H1 (cell line): ENCODE results near the gene CFAP61. TPM values are rescaled to one million over a fixed set of nuclear protein-coding genes. Genes with fewer than 3 reads are reported as not detected.

Source experiments
- CTCF ChIA-PET: fragments of 300-600 bp; sonication (Branson Sonifier 250); formaldehyde crosslinking; loops from one replicate; lab custom pipeline; 2021; ENCODE audit not compliant: partially characterized antibody; lab: Charles Lee
- POLR2A ChIA-PET: fragments of 300-600 bp; sonication (Branson Sonifier 250); formaldehyde crosslinking; loops from one replicate; lab custom pipeline; 2021; ENCODE audit warnings: inconsistent platforms; ENCODE audit not compliant: partially characterized antibody; lab: Charles Lee
- DNase-seq, 2 experiments: peaks; one replicate each; pipeline versions ENCODE4 v3.0.0 to v3.0.0-alpha.2; 2010 to 2022; ENCODE audit warnings: low spot score in 2 of 2, low read depth in 1 of 2, mixed read lengths in 1 of 2
- FAIRE-seq: peaks from 2 replicates; lab custom pipeline; 2011; peaks lifted over from hg19 to GRCh38; lab: Jason Lieb, UNC
- H2AFZ ChIP-seq: 2 replicates; pipeline ENCODE4 v1.8.1; 2012; ENCODE audit warnings: low read length, inconsistent platforms
- H2AK5ac ChIP-seq: 2 replicates; pipeline ENCODE4 v1.6.1; 2013; ENCODE audit warnings: low read depth, low read length
- H2BK120ac ChIP-seq: replicated peaks from 2 replicates; pipeline ENCODE3; 2013; ENCODE audit warnings: low read depth, low read length, inconsistent platforms
- H2BK12ac ChIP-seq: 2 replicates; pipeline ENCODE4 v1.6.1; 2013; ENCODE audit warnings: low read depth, low read length
- H2BK15ac ChIP-seq: 2 replicates; pipeline ENCODE4 v1.6.1; 2013; ENCODE audit warnings: low read length
- H2BK20ac ChIP-seq: 2 replicates; pipeline ENCODE4 v1.6.1; 2013; ENCODE audit warnings: low read length
- H2BK5ac ChIP-seq: 2 replicates; pipeline ENCODE4 v1.6.1; 2013; ENCODE audit warnings: low read depth, low read length
- H3K14ac ChIP-seq: 2 replicates; pipeline ENCODE4 v1.6.1; 2013; ENCODE audit warnings: inconsistent platforms; ENCODE audit not compliant: insufficient read length
- H3K18ac ChIP-seq: 2 replicates; pipeline ENCODE4 v1.6.1; 2013; ENCODE audit warnings: low read length; ENCODE audit errors: extremely low read depth
- H3K23ac ChIP-seq: 2 replicates; pipeline ENCODE4 v1.6.1; 2013; ENCODE audit warnings: inconsistent platforms; ENCODE audit not compliant: insufficient read length
- H3K23me2 ChIP-seq: 2 replicates; pipeline ENCODE4 v1.6.1; 2013; ENCODE audit warnings: low read depth, low read length
- H3K27ac ChIP-seq: 2 replicates; pipeline ENCODE4 v1.6.1; 2011; ENCODE audit warnings: low read depth, low read length, inconsistent platforms
- H3K27me3 ChIP-seq, 4 experiments: replicated peaks in 1 of 4; 1 replicate in 1 of 4; 2 replicates in 3 of 4; pipeline versions ENCODE4 v1.6.1 to v1.8.1; 2011 to 2013; ENCODE audit warnings: low read length in 3 of 4, mild to moderate bottlenecking in 3 of 4, inconsistent platforms in 2 of 4, mixed read lengths in 2 of 4, moderate library complexity in 1 of 4; ENCODE audit not compliant: control insufficient read depth in 3 of 4, insufficient read depth in 3 of 4; ENCODE audit errors: extremely low read depth in 1 of 4
- H3K36me3 ChIP-seq, 4 experiments: 2 replicates each; pipeline versions ENCODE4 v1.6.1 to v1.8.1; 2011 to 2013; ENCODE audit warnings: mild to moderate bottlenecking in 4 of 4, low read length in 3 of 4, moderate library complexity in 2 of 4, control low read depth in 1 of 4, inconsistent platforms in 1 of 4; ENCODE audit not compliant: insufficient read depth in 4 of 4, control insufficient read depth in 2 of 4
- H3K4ac ChIP-seq: replicated peaks from 2 replicates; pipeline ENCODE3; 2013; ENCODE audit warnings: low read length, low read depth, mixed read lengths, inconsistent platforms; ENCODE audit not compliant: insufficient read length
- H3K4me1 ChIP-seq, 4 experiments: replicated peaks in 1 of 4; 1 replicate in 1 of 4; 2 replicates in 3 of 4; pipeline versions ENCODE4 v1.6.1 to v1.8.1; 2011 to 2013; ENCODE audit warnings: low read length in 3 of 4, inconsistent platforms in 2 of 4, mixed read lengths in 1 of 4; ENCODE audit not compliant: insufficient read depth in 4 of 4, control insufficient read depth in 3 of 4
- H3K4me2 ChIP-seq, 2 experiments: 2 replicates each; pipeline versions ENCODE4 v1.6.1 to v1.8.1; 2011 to 2013; ENCODE audit warnings: low read depth in 2 of 2, low read length in 2 of 2, control low read depth in 1 of 2, inconsistent platforms in 1 of 2, mild to moderate bottlenecking in 1 of 2; ENCODE audit not compliant: insufficient read depth in 1 of 2
- H3K4me3 ChIP-seq, 4 experiments: fragments of 200-600, 300-600 bp in 1 of 4; sonication (generic), shearing (Covaris generic), sonication (Bioruptor Twin) in 1 of 4; 2 replicates each; pipeline versions ENCODE4 v1.5.1 to v1.8.1; 2011 to 2016; ENCODE audit warnings: low read length in 4 of 4, low read depth in 3 of 4, control low read depth in 2 of 4, inconsistent platforms in 2 of 4, mild to moderate bottlenecking in 2 of 4, mixed read lengths in 1 of 4, moderate library complexity in 1 of 4; ENCODE audit not compliant: insufficient read depth in 2 of 4; ENCODE audit errors: extremely low read depth in 1 of 4
- H3K56ac ChIP-seq: replicated peaks from 2 replicates; pipeline ENCODE3; 2013; ENCODE audit warnings: low read depth, mild to moderate bottlenecking, mixed read lengths, low read length, inconsistent platforms; ENCODE audit not compliant: insufficient read length
- H3K79me1 ChIP-seq: 2 replicates; pipeline ENCODE4 v1.6.1; 2013; ENCODE audit warnings: low read depth, low read length, control low read depth
- H3K79me2 ChIP-seq, 2 experiments: 2 replicates each; pipeline versions ENCODE4 v1.6.1 to v1.8.1; 2012 to 2013; ENCODE audit warnings: low read length in 2 of 2, mild to moderate bottlenecking in 2 of 2, inconsistent platforms in 1 of 2; ENCODE audit not compliant: insufficient read depth in 2 of 2, control insufficient read depth in 1 of 2
- H3K9ac ChIP-seq, 4 experiments: replicated peaks in 1 of 4; 1 replicate in 1 of 4; 2 replicates in 3 of 4; pipeline versions ENCODE4 v1.6.1 to v1.8.1; 2011 to 2013; ENCODE audit warnings: low read depth in 3 of 4, low read length in 3 of 4, control low read depth in 2 of 4, mild to moderate bottlenecking in 2 of 4, moderate library complexity in 2 of 4, inconsistent platforms in 1 of 4; ENCODE audit errors: extremely low read depth in 1 of 4
- H3K9me3 ChIP-seq, 2 experiments: 2 replicates each; pipeline versions ENCODE4 v1.6.1 to v1.8.1; 2012 to 2013; ENCODE audit warnings: mild to moderate bottlenecking in 2 of 2, moderate library complexity in 2 of 2, control low read depth in 1 of 2, inconsistent platforms in 1 of 2, low read depth in 1 of 2, low read length in 1 of 2, mixed read lengths in 1 of 2; ENCODE audit not compliant: insufficient read depth in 2 of 2
- H4K20me1 ChIP-seq, 2 experiments: replicated peaks in 1 of 2; 2 replicates each; pipeline versions ENCODE3 to v1.8.1; 2011 to 2013; ENCODE audit warnings: inconsistent platforms in 2 of 2, low read length in 2 of 2, mild to moderate bottlenecking in 1 of 2; ENCODE audit not compliant: insufficient read depth in 2 of 2, control insufficient read depth in 1 of 2
- H4K5ac ChIP-seq: 2 replicates; pipeline ENCODE4 v1.6.1; 2013; ENCODE audit warnings: low read length, low read depth, mixed read lengths, inconsistent platforms; ENCODE audit not compliant: insufficient read length
- H4K8ac ChIP-seq: 2 replicates; pipeline ENCODE4 v1.8.0; 2013; ENCODE audit warnings: mild to moderate bottlenecking, moderate library complexity, low read length, inconsistent platforms; ENCODE audit not compliant: insufficient read depth; ENCODE audit errors: extremely low read depth
- H4K91ac ChIP-seq: replicated peaks from 2 replicates; pipeline ENCODE3; 2013; ENCODE audit warnings: low read length, mixed read lengths, inconsistent platforms; ENCODE audit not compliant: insufficient read length
- ATF3 ChIP-seq: IDR thresholded peaks from 2 replicates; pipeline ENCODE4 v1.6.1; 2011; ENCODE audit warnings: low read depth, mild to moderate bottlenecking, low read length; ENCODE audit not compliant: insufficient read depth
- FOSL1 ChIP-seq: IDR thresholded peaks from 2 replicates; pipeline ENCODE4 v1.6.1; 2011; ENCODE audit warnings: mild to moderate bottlenecking, low read depth, low read length, moderate library complexity; ENCODE audit not compliant: insufficient read depth
- JUN ChIP-seq: IDR thresholded peaks from 2 replicates; pipeline ENCODE4 v1.6.1; 2011; ENCODE audit warnings: low read depth, mild to moderate bottlenecking, improper control_type of control experiment, low read length
- POLR2A ChIP-seq, 2 experiments: IDR thresholded peaks; 1 replicate in 1 of 2; 2 replicates in 1 of 2; pipeline ENCODE4 v1.6.1; 2011; ENCODE audit warnings: low read depth in 2 of 2, low read length in 2 of 2, mild to moderate bottlenecking in 2 of 2; ENCODE audit errors: control extremely low read depth in 1 of 2
- WGBS, 2 experiments: shearing (Covaris generic) in 1 of 2; methylation state at CpG; one replicate each; pipeline versions ENCODE4 v1.1.6 to v1.1.7; 2013 to 2015; ENCODE audit warnings: low lambda C conversion rate in 2 of 2, mixed read lengths in 2 of 2, inconsistent platforms in 1 of 2, low coverage in 1 of 2, missing lambda C conversion rate in 1 of 2; ENCODE audit not compliant: insufficient replicate concordance in 2 of 2, insufficient coverage in 1 of 2, insufficient read length in 1 of 2; ENCODE audit errors: extremely low coverage in 1 of 2, missing lambda C conversion rate in 1 of 2; 5-methylcytosine and 5-hydroxymethylcytosine counted together
- polyA plus RNA-seq, 7 experiments: library from polyadenylated mRNA; depleted of rRNA in 3 of 7; stranded (reverse) in 5 of 7; unstranded in 2 of 7; fragments of >200 nt in 5 of 7; fragments of 200-250 nt in 2 of 7; gene quantifications; 1 replicate in 5 of 7; 2 replicates in 1 of 7; 4 replicates in 1 of 7; pipeline versions ENCODE4 v1.2.1 to v1.2.3, GENCODE V29; 2011 to 2013; ENCODE audit warnings: missing spikeins in 2 of 7, mixed read lengths in 2 of 7
- total RNA-seq: library from RNA; stranded (reverse); fragmentation: NEBNext Ultra II Directional; extraction: Animal tissue kit (Norgen Biotek cat#: 25700); gene quantifications from 2 replicates; pipeline ENCODE4 v1.2.1, GENCODE V29; 2021

The CFAP61 gene
- total and polyA plus RNA-seq, 2 of the 8 experiments (the other 6 are each of a cell fraction or from before 2014, with no cell fraction given) = 0.29 to 0.61 TPM

GRCh38 chr20:20293141-20293540, 240.8 kb downstream of the CFAP61 start:
- no peak overlapping the region for H3K27ac ChIP-seq
- no peak overlapping the region for H3K4me2 ChIP-seq
- H3K9ac ChIP-seq = no peak overlapping the region
- no peaks in the 10 kb centered on the region for H3K79me1 ChIP-seq
- H2AK5ac ChIP-seq = no peak overlapping the region
- H2BK15ac ChIP-seq = no peak overlapping the region
- no peak overlapping the region for H4K91ac ChIP-seq
- no peak overlapping the region for H2BK5ac ChIP-seq
- H2AFZ ChIP-seq = no peak overlapping the region
- no peak overlapping the region for H2BK12ac ChIP-seq
- DNase-seq = no peak
- POLR2A ChIA-PET = no interaction called here
- no peak overlapping the region for H4K8ac ChIP-seq
- no peak for TF ChIP-seq FOSL1
- TF ChIP-seq POLR2A (IDR thresholded peaks at IDR 0.05; ENCODE audit: control extremely low read depth in 1 of 2, low read depth in 2 of 2, low read length in 2 of 2) = no peak
- no peak for TF ChIP-seq JUN
- no peak for TF ChIP-seq ATF3
- no peak overlapping the region for H3K18ac ChIP-seq
- FAIRE-seq = no peak
- no peaks in the 10 kb centered on the region for H3K36me3 ChIP-seq
- no peaks in the 10 kb centered on the region for H4K20me1 ChIP-seq
- no peaks in the 10 kb centered on the region for H3K4me1 ChIP-seq
- no peak overlapping the region for H2BK120ac ChIP-seq
- no peak overlapping the region for H4K5ac ChIP-seq
- no peak overlapping the region for H3K14ac ChIP-seq
- 82% methylated on average over 4 of the region's 4 CpGs; no CpG with 5 or more reads in 1 of the 2 experiments for WGBS, 2 experiments
- H2BK20ac ChIP-seq = no peak overlapping the region
- H3K79me2 ChIP-seq = no peaks in the 10 kb centered on the region
- peaks cover 0 to 1% (median 0%) of the 10 kb centered on the region in 4 experiments; a peak in 1 of 7 replicates for H3K27me3 ChIP-seq
- H3K4me3 ChIP-seq = no peak overlapping the region
- no peaks in the 10 kb centered on the region for H3K9me3 ChIP-seq
- H3K56ac ChIP-seq = no peak overlapping the region
- no peak overlapping the region for H3K4ac ChIP-seq
- CTCF ChIA-PET = interaction anchor here (0.5 kb wide), 1 partner anchor 94 kb away, joined by 4 read pairs; no protein-coding TSS in a partner anchor
- peaks cover 3% of the 10 kb centered on the region; the same call in 1 of the 2 replicates for H3K23me2 ChIP-seq
- no peak overlapping the region for H3K23ac ChIP-seq
